ENCODE data around the gene TOX4. TPM values are rescaled to one million over a fixed set of nuclear protein-coding genes. Genes with fewer than 3 reads are reported as not detected.

The TOX4 gene
- total and polyA plus RNA-seq, 2 of the 8 experiments (the other 6 are each of a cell fraction or from before 2014, with no cell fraction given) = 51.5 to 58.3 TPM

- peaks cover 5 to 17% of the 10 kb centered on the region in 2 experiments for H4K20me1 ChIP-seq (replicated peaks in 1 of 2; ENCODE audit: control insufficient read depth in 1 of 2, insufficient read depth in 2 of 2, low read length in 2 of 2)
These were observed 45.9 kb upstream of the TOX4 start for GRCh38 chr14:21431126-21431525.

More at GRCh38 chr14:21431126-21431525, 45.9 kb upstream of the TOX4 start:
- Histone ChIP-seq H4K8ac (ENCODE audit: extremely low read depth, insufficient read depth, low read length) (no peak overlapping the region), H3K23me2 (ENCODE audit: low read depth, low read length) (no peaks in the 10 kb centered on the region; the same call in 1 of the 2 replicates), H2BK12ac (ENCODE audit: low read depth, low read length) (no peak overlapping the region), H3K4ac (replicated peaks; ENCODE audit: insufficient read length, low read depth, low read length) (no peak overlapping the region), H3K4me2 (ENCODE audit: insufficient read depth in 1 of 2, low read depth in 2 of 2, low read length in 2 of 2) (no peak overlapping the region), H2BK5ac (ENCODE audit: low read depth, low read length) (no peak overlapping the region; the same call in 1 of the 2 replicates), H2BK15ac (ENCODE audit: low read length) (no peak overlapping the region), H2AFZ (ENCODE audit: low read length) (no peak overlapping the region), H3K18ac (ENCODE audit: extremely low read depth, low read length) (no peak overlapping the region), H3K4me3 (ENCODE audit: extremely low read depth in 1 of 4, insufficient read depth in 2 of 4, low read depth in 3 of 4, low read length in 4 of 4) (no peak overlapping the region), H3K23ac (ENCODE audit: insufficient read length) (no peak overlapping the region), H3K79me2 (ENCODE audit: control insufficient read depth in 1 of 2, insufficient read depth in 2 of 2, low read length in 2 of 2) (peaks cover 13 to 71% of the 10 kb centered on the region in 2 experiments), H3K36me3 (ENCODE audit: control insufficient read depth in 2 of 4, insufficient read depth in 4 of 4, low read length in 3 of 4) (peaks cover 28 to 57% (median 50%) of the 10 kb centered on the region in 4 experiments), H2AK5ac (ENCODE audit: low read depth, low read length) (no peak overlapping the region), H3K27me3 (replicated peaks in 1 of 4; ENCODE audit: control insufficient read depth in 3 of 4, extremely low read depth in 1 of 4, insufficient read depth in 3 of 4, low read length in 3 of 4) (no peaks in the 10 kb centered on the region), H3K27ac (ENCODE audit: low read depth, low read length) (no peak overlapping the region), H3K9ac (replicated peaks in 1 of 4; ENCODE audit: extremely low read depth in 1 of 4, low read depth in 3 of 4, low read length in 3 of 4) (no peak overlapping the region), H3K9me3 (ENCODE audit: insufficient read depth in 2 of 2, low read depth in 1 of 2, low read length in 1 of 2) (no peaks in the 10 kb centered on the region), H3K56ac (replicated peaks; ENCODE audit: insufficient read length, low read depth, low read length) (no peak overlapping the region), H3K14ac (ENCODE audit: insufficient read length) (no peak overlapping the region), H3K4me1 (replicated peaks in 1 of 4; ENCODE audit: control insufficient read depth in 3 of 4, insufficient read depth in 4 of 4, low read length in 3 of 4) (no peaks in the 10 kb centered on the region), H4K5ac (ENCODE audit: insufficient read length, low read depth, low read length) (no peak overlapping the region), H3K79me1 (ENCODE audit: low read depth, low read length) (no peaks in the 10 kb centered on the region; the same call in 1 of the 2 replicates), H2BK20ac (ENCODE audit: low read length) (no peak overlapping the region), H4K91ac (replicated peaks; ENCODE audit: insufficient read length, low read length) (no peak overlapping the region), H2BK120ac (replicated peaks; ENCODE audit: low read depth, low read length) (no peak overlapping the region)
- DNase-seq (ENCODE audit: low read depth in 1 of 2, low spot score in 2 of 2) (no peak), FAIRE-seq (no peak)
- TF ChIP-seq KDM1A (IDR thresholded peaks at IDR 0.05; ENCODE audit: borderline replicate concordance, low read length) (no peak), RBBP5 (IDR thresholded peaks at IDR 0.05; ENCODE audit: borderline replicate concordance, low read depth, low read length) (no peak)
- POLR2A ChIA-PET (ENCODE audit: partially characterized antibody) = interaction anchor here (0.8 to 1.3 kb wide), 5 partner anchors 13 to 92 kb away, joined by 3 to 6 read pairs (median 3); no protein-coding TSS in a partner anchor
- CTCF ChIA-PET (ENCODE audit: partially characterized antibody) = interaction anchor here (1.5 kb wide), 2 partner anchors 25 to 26 kb away, joined by 3 to 4 read pairs; no protein-coding TSS in a partner anchor
- WGBS, 2 experiments (ENCODE audit: extremely low coverage in 1 of 2, insufficient coverage in 1 of 2, insufficient read length in 1 of 2, insufficient replicate concordance in 2 of 2, low coverage in 1 of 2, low lambda C conversion rate in 2 of 2, missing lambda C conversion rate in 1 of 2) = 100% methylated on average over 2 of the region's 2 CpGs; no CpG with 5 or more reads in 1 of the 2 experiments
